Uterus (tissue), 4 donors: Measurements from ENCODE around the gene PCNX1. TPM values are rescaled to one million over a fixed set of nuclear protein-coding genes. Genes with fewer than 3 reads are reported as not detected.

ENCODE experiments used
- DNase-seq, 2 donors: peaks; one replicate each; pipeline ENCODE4 v3.0.0-alpha.2; 2019 to 2020
- H3K27ac ChIP-seq, 2 donors: fragments of 200-600 bp; sonication (generic); 1 replicate in 1 of 2; 2 replicates in 1 of 2; pipeline ENCODE4 v1.5.1; 2016 to 2018
- H3K27me3 ChIP-seq, 2 donors: fragments of 200-600 bp; sonication (generic); one replicate each; pipeline ENCODE4 v1.5.1; 2018 to 2019; ENCODE audit warnings: control low read depth in 1 of 2
- H3K36me3 ChIP-seq, 2 donors: fragments of 200-600 bp; sonication (generic); one replicate each; pipeline ENCODE4 v1.5.1; 2019; ENCODE audit warnings: control low read depth in 1 of 2
- H3K4me1 ChIP-seq, 2 donors: fragments of 200-600 bp; sonication (generic); one replicate each; pipeline ENCODE4 v1.5.1; 2018 to 2019; ENCODE audit warnings: control low read depth in 1 of 2
- H3K4me3 ChIP-seq, 2 donors: fragments of 200-600 bp; sonication (generic); 1 replicate in 1 of 2; 2 replicates in 1 of 2; pipeline ENCODE4 v1.5.1; 2018 to 2019; ENCODE audit warnings: mild to moderate bottlenecking in 1 of 2
- H3K9me3 ChIP-seq, 2 donors: fragments of 200-600 bp; sonication (generic); one replicate each; pipeline ENCODE4 v1.5.1; 2019; ENCODE audit warnings: control low read depth in 1 of 2
- CTCF ChIP-seq, 4 experiments: fragments of 200-600 bp in 2 of 4; fragments of 450-650 bp in 2 of 4; sonication (generic) in 2 of 4; IDR thresholded peaks; one replicate each; pipeline ENCODE4 v1.5.1; 2016 to 2019; ENCODE audit warnings: antibody characterized with exemption in 4 of 4, mild to moderate bottlenecking in 2 of 4, moderate library complexity in 1 of 4
- POLR2A ChIP-seq, 2 donors: fragments of 450-650 bp; IDR thresholded peaks; one replicate each; pipeline ENCODE4 v1.6.1; 2016; ENCODE audit warnings: antibody characterized with exemption in 2 of 2, mild to moderate bottlenecking in 1 of 2, moderate library complexity in 1 of 2
- intact Hi-C: fragments of 100-400 bp; cut with DNase I; formaldehyde crosslinking; loops from one replicate; pipeline ENCODE4 v1.15.1; 2023; ENCODE audit warnings: low total_unique reads
- total RNA-seq, 4 donors: library from RNA; depleted of rRNA in 3 of 4; stranded (reverse); fragments of >200 nt in 3 of 4; gene quantifications; one replicate each; pipeline versions ENCODE4 v1.1.0 to v1.2.4, GENCODE V29; 2014 to 2023
- donor health status: DM: yes; HTN: yes; CAD: no.

PCNX1 gene
- total RNA-seq, 4 donors from 2014 or later: 34.6 to 112 (median 90.3) TPM

GRCh38 chr14:71135911-71136310 is 228.7 kb downstream of the PCNX1 start:
- no peaks in the 10 kb centered on the region for H3K36me3 ChIP-seq
- no peaks in the 10 kb centered on the region for H3K4me1 ChIP-seq
- no peaks in the 10 kb centered on the region for H3K27me3 ChIP-seq
- H3K9me3 ChIP-seq: no peaks in the 10 kb centered on the region
- no peak for TF ChIP-seq CTCF (IDR thresholded peaks at IDR 0.05)
- H3K27ac ChIP-seq: no peak overlapping the region
- intact Hi-C loops: no loop called here
- H3K4me3 ChIP-seq: no peak overlapping the region
- no peak for DNase-seq

- Histone ChIP-seq H3K36me3 (no peaks in the 10 kb centered on the region), H3K4me3 (no peak overlapping the region), H3K4me1 (no peaks in the 10 kb centered on the region), H3K27me3 (no peaks in the 10 kb centered on the region), H3K27ac (no peak overlapping the region), H3K9me3 (no peaks in the 10 kb centered on the region)
- intact Hi-C loops: no loop called here
- no peak for DNase-seq
- TF ChIP-seq POLR2A (IDR thresholded peaks at IDR 0.05): no peak
- no peak for TF ChIP-seq CTCF (IDR thresholded peaks at IDR 0.05)
Measured at GRCh38 chr14:71136386-71137060, 229.3 kb downstream of the PCNX1 start.

GRCh38 chr14:71137536-71138447 is 230.5 kb downstream of the PCNX1 start:
- H3K9me3 ChIP-seq: no peaks in the 10 kb centered on the region
- TF ChIP-seq CTCF (IDR thresholded peaks at IDR 0.05) (no peak), POLR2A (IDR thresholded peaks at IDR 0.05) (no peak)
- no peaks in the 10 kb centered on the region for H3K4me1 ChIP-seq
- no peak overlapping the region for H3K4me3 ChIP-seq
- DNase-seq: no peak
- intact Hi-C loops: no loop called here
- no peaks in the 10 kb centered on the region for H3K27me3 ChIP-seq
- no peaks in the 10 kb centered on the region for H3K36me3 ChIP-seq
- no peak overlapping the region for H3K27ac ChIP-seq

- H3K9me3 ChIP-seq: no peaks in the 10 kb centered on the region
- H3K4me3 ChIP-seq: no peak overlapping the region
- no peak overlapping the region for H3K27ac ChIP-seq
- DNase-seq: peak in 1 of 2 donors; percentile 44
- intact Hi-C loops: no loop called here
- H3K36me3 ChIP-seq: no peaks in the 10 kb centered on the region
- H3K27me3 ChIP-seq: no peaks in the 10 kb centered on the region
- H3K4me1 ChIP-seq: no peaks in the 10 kb centered on the region
- TF ChIP-seq CTCF (IDR thresholded peaks at IDR 0.05) (peak; percentile 85 to 92 (median 88)), POLR2A (IDR thresholded peaks at IDR 0.05) (no peak)
Measured at GRCh38 chr14:71138448-71139293, 231.4 kb downstream of the PCNX1 start.
